GM23248 (cell line): ENCODE results near the gene SMAD5. TPM values are rescaled to one million over a fixed set of nuclear protein-coding genes. Genes with fewer than 3 reads are reported as not detected.

ENCODE experiments used
- DNase-seq: peaks from one replicate; pipeline ENCODE4 v3.0.0-alpha.2; 2015
- H2AFZ ChIP-seq: fragments of 200-600 bp; sonication (generic); 2 replicates; pipeline ENCODE4 v1.6.1; 2016; ENCODE audit warnings: antibody characterized with exemption
- H3F3A ChIP-seq: fragments of 200-600 bp; sonication (generic); 2 replicates; pipeline ENCODE4 v1.6.1; 2016; ENCODE audit warnings: mild to moderate bottlenecking, antibody characterized with exemption, mixed run types; ENCODE audit not compliant: insufficient read depth
- H3K27ac ChIP-seq: fragments of 200-600 bp; sonication (generic); 2 replicates; pipeline ENCODE4 v1.5.1; 2016; ENCODE audit warnings: mild to moderate bottlenecking
- H3K27me3 ChIP-seq: fragments of 200-600 bp; sonication (generic); replicated peaks from 2 replicates; pipeline ENCODE4 v1.6.1; 2016; ENCODE audit warnings: mild to moderate bottlenecking; ENCODE audit not compliant: insufficient read depth
- H3K36me3 ChIP-seq: fragments of 200-600 bp; sonication (generic); 2 replicates; pipeline ENCODE4 v1.6.1; 2016; ENCODE audit warnings: low read depth, mild to moderate bottlenecking
- H3K4me1 ChIP-seq: fragments of 200-600 bp; sonication (generic); 2 replicates; pipeline ENCODE4 v1.6.1; 2016; ENCODE audit warnings: mild to moderate bottlenecking; ENCODE audit not compliant: insufficient read depth
- H3K4me2 ChIP-seq: fragments of 200-600 bp; sonication (generic); one replicate; pipeline ENCODE4 v1.6.1; 2016; ENCODE audit warnings: mild to moderate bottlenecking; ENCODE audit not compliant: unreplicated experiment
- H3K4me3 ChIP-seq: fragments of 200-600 bp; sonication (generic); 2 replicates; pipeline ENCODE4 v1.5.1; 2016; ENCODE audit warnings: mild to moderate bottlenecking
- H3K79me2 ChIP-seq: fragments of 200-600 bp; sonication (generic); 2 replicates; pipeline ENCODE4 v1.6.1; 2016; ENCODE audit warnings: mild to moderate bottlenecking; ENCODE audit not compliant: insufficient read depth
- H3K9ac ChIP-seq: fragments of 200-600 bp; sonication (generic); 2 replicates; pipeline ENCODE4 v1.6.1; 2016; ENCODE audit warnings: mild to moderate bottlenecking
- H3K9me2 ChIP-seq: fragments of 200-600 bp; sonication (generic); 2 replicates; pipeline ENCODE4 v1.6.1; 2016; ENCODE audit warnings: mixed run types, mild to moderate bottlenecking, moderate library complexity; ENCODE audit not compliant: insufficient read depth
- H3K9me3 ChIP-seq: fragments of 200-600 bp; sonication (generic); one replicate; pipeline ENCODE4 v1.6.1; 2017; ENCODE audit warnings: low read depth
- H4K20me1 ChIP-seq: fragments of 200-600 bp; sonication (generic); 2 replicates; pipeline ENCODE4 v1.6.0; 2016; ENCODE audit not compliant: insufficient read depth
- EZH2 ChIP-seq: fragments of 200-600 bp; sonication (generic); IDR thresholded peaks from 2 replicates; pipeline ENCODE4 v1.6.1; 2018; ENCODE audit warnings: antibody characterized with exemption, mild to moderate bottlenecking; ENCODE audit not compliant: insufficient read depth, poor library complexity, severe bottlenecking
- EZH2phosphoT487 ChIP-seq: fragments of 200-600 bp; sonication (generic); IDR thresholded peaks from 2 replicates; pipeline ENCODE4 v1.6.1; 2018; ENCODE audit warnings: antibody characterized with exemption, moderate library complexity, mild to moderate bottlenecking, low read depth; ENCODE audit not compliant: insufficient read depth
- WGBS, 2 experiments: methylation state at CpG; one replicate each; pipeline ENCODE4 v1.1.6; 2015 to 2017; ENCODE audit warnings: low lambda C conversion rate in 2 of 2, low coverage in 1 of 2; ENCODE audit errors: missing lambda C conversion rate in 2 of 2; 5-methylcytosine and 5-hydroxymethylcytosine counted together
- in situ Hi-C: fragments of 300-500 bp; cut with MboI; formaldehyde crosslinking; loops from 2 replicates; pipeline ENCODE4 v1.15.0; 2020
- polyA plus RNA-seq: library from polyadenylated mRNA; unstranded; fragments of >200 nt; fragmentation: Nextera tagmentation; extraction: Ambion mirVana; gene quantifications from 2 replicates; pipeline ENCODE4 v1.2.1, GENCODE V29; 2016
- total RNA-seq: library from RNA; depleted of rRNA; stranded (reverse); fragments of >200 nt; shearing (Covaris generic); gene quantifications from 2 replicates; pipeline ENCODE4 v1.2.3, GENCODE V29; 2014

SMAD5 gene
- total and polyA plus RNA-seq, 2 experiments from 2014 or later = 50.0 to 53.1 TPM

- Histone ChIP-seq H3K9me2 (no peaks in the 10 kb centered on the region), H3K4me1 (peaks cover 46% of the 10 kb centered on the region), H3K36me3 (no peaks in the 10 kb centered on the region), H2AFZ (no peak overlapping the region), H3K27me3 (no peaks in the 10 kb centered on the region), H3K9me3 (no peaks in the 10 kb centered on the region), H3F3A (peaks cover 26% of the 10 kb centered on the region), H4K20me1 (peaks cover 48% of the 10 kb centered on the region), H3K9ac (peak overlapping the region; percentile 27; the same call in 1 of the 2 replicates), H3K4me3 (peak overlapping the region; percentile 8; the same call in 1 of the 2 replicates), H3K79me2 (peaks cover 100% of the 10 kb centered on the region), H3K27ac (peak overlapping the region; percentile 58), H3K4me2 (peak overlapping the region; percentile 19)
- 10 to 12% methylated on average over 2 of the region's 2 CpGs for WGBS, 2 experiments
- TF ChIP-seq EZH2phosphoT487 (no peak), EZH2 (no peak)
- in situ Hi-C loops = no loop called here
- peak; percentile 61 for DNase-seq
Observed at GRCh38 chr5:136137497-136138220, 5.0 kb downstream of the SMAD5 start.

DNA sequence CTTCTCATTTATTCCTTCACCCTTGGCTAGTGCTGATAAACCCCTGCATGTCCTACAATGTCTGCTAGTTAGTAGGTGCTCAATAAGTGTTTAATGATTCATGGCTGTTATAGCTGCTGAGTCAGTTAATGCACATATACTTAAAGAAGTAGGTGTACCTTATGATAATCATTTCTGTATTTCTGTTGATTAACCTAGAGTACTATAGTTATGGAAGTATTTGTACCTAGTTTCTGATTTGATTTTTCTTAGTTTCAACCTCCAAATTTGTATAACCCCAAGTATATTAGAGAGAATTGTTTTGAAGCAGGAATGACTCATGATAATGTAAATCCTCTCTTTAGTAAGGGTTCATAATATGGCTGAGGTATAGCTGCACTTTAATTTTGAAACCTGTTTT, 8.9 kb downstream of the SMAD5 start:
- in situ Hi-C loops = no loop called here
- Histone ChIP-seq H3K4me2 (no peak overlapping the region), H3K27ac (no peak overlapping the region), H3K4me1 (peaks cover 36% of the 10 kb centered on the region), H3K9ac (no peak overlapping the region), H3K36me3 (no peaks in the 10 kb centered on the region), H3K27me3 (no peaks in the 10 kb centered on the region), H3K9me3 (no peaks in the 10 kb centered on the region), H3K79me2 (peaks cover 100% of the 10 kb centered on the region), H3K9me2 (no peaks in the 10 kb centered on the region), H2AFZ (no peak overlapping the region), H4K20me1 (peaks cover 76% of the 10 kb centered on the region), H3F3A (peaks cover 15% of the 10 kb centered on the region), H3K4me3 (no peak overlapping the region)
- no peak for DNase-seq
- TF ChIP-seq EZH2 (no peak), EZH2phosphoT487 (no peak)

- TF ChIP-seq EZH2 (no peak), EZH2phosphoT487 (no peak)
- no peak overlapping the region for H2AFZ ChIP-seq
- no peaks in the 10 kb centered on the region for H3K27me3 ChIP-seq
- no peak overlapping the region for H3K4me3 ChIP-seq
- no peak for DNase-seq
- peaks cover 22% of the 10 kb centered on the region for H3K4me1 ChIP-seq
- no peak overlapping the region for H3K9ac ChIP-seq
- H3K79me2 ChIP-seq = peaks cover 100% of the 10 kb centered on the region
- no peak overlapping the region for H3K27ac ChIP-seq
- H3F3A ChIP-seq = peaks cover under 1% of the 10 kb centered on the region; the same call in 1 of the 2 replicates
- no peaks in the 10 kb centered on the region for H3K9me3 ChIP-seq
- WGBS, 2 experiments = 75 to 77% methylated on average over 6 of the region's 6 CpGs
- H3K36me3 ChIP-seq = 0 out of 2 replicates have a peak, but pooled peaks cover 5% of the 10 kb centered on the region
- in situ Hi-C loops = no loop called here
- no peak overlapping the region for H3K4me2 ChIP-seq
- H3K9me2 ChIP-seq = no peaks in the 10 kb centered on the region
- H4K20me1 ChIP-seq = peaks cover 67% of the 10 kb centered on the region
Observed at GRCh38 chr5:136143312-136143711, 10.7 kb downstream of the SMAD5 start.

DNA sequence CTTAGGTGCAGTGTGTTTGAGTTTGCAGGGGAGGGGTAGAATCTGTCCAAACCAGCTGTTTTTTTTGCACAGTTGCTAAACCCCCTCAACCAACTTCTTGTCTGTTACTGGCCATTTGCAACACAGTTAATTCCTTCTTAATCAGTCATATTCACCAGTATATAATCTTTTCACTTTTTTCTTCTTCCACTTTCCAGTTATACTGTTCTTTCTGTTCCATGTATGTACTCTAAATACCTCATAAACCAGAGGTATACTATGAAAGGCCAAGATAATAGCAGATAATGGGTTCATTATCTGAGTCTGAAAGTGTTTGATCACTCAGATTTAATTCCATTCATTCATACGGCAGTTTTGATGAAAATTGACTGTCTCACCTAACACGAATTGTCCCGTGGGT, 11.1 kb downstream of the SMAD5 start:
- Histone ChIP-seq H3K4me3 (no peak overlapping the region), H3K9me3 (no peaks in the 10 kb centered on the region), H3K27ac (no peak overlapping the region), H2AFZ (no peak overlapping the region), H3K9me2 (no peaks in the 10 kb centered on the region), H3K36me3 (0 out of 2 replicates have a peak, but pooled peaks cover 5% of the 10 kb centered on the region), H3K27me3 (no peaks in the 10 kb centered on the region), H3K79me2 (peaks cover 100% of the 10 kb centered on the region), H4K20me1 (peaks cover 67% of the 10 kb centered on the region), H3K9ac (no peak overlapping the region), H3K4me1 (peaks cover 18% of the 10 kb centered on the region), H3F3A (no peaks in the 10 kb centered on the region), H3K4me2 (no peak overlapping the region)
- DNase-seq = no peak
- in situ Hi-C loops = no loop called here
- 88 to 92% methylated on average over 3 of the region's 3 CpGs for WGBS, 2 experiments
- no peak for TF ChIP-seq EZH2
- TF ChIP-seq EZH2phosphoT487 = no peak
